Astrocyte (in vitro differentiated cells and primary cell): ENCODE measurements around the gene IL6.

Source experiments
- CTCF ChIP-seq: IDR thresholded peaks from 2 replicates; pipeline ENCODE4 v1.5.1; 2011; ENCODE audit warnings: low read depth, mild to moderate bottlenecking, inconsistent platforms, low read length, moderate library complexity; ENCODE audit not compliant: insufficient read depth
- EZH2 ChIP-seq: IDR thresholded peaks from 2 replicates; pipeline ENCODE4 v1.6.1; 2012; ENCODE audit warnings: mild to moderate bottlenecking, low read length, inconsistent platforms; ENCODE audit not compliant: insufficient read depth

DNA sequence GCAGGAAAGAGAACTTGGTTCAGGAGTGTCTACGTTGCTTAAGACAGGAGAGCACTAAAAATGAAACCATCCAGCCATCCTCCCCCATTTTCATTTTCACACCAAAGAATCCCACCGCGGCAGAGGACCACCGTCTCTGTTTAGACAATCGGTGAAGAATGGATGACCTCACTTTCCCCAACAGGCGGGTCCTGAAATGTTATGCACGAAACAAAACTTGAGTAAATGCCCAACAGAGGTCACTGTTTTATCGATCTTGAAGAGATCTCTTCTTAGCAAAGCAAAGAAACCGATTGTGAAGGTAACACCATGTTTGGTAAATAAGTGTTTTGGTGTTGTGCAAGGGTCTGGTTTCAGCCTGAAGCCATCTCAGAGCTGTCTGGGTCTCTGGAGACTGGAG is 1.4 kb upstream of the IL6 start:
- TF ChIP-seq CTCF (no peak), EZH2 (no peak)
